Fibroblast of pulmonary artery (primary cell): ENCODE data around the gene TCAP.
"Not testable (repeated sequence)": the region's sequence is repeated elsewhere in the genome, so short reads cannot be mapped to it uniquely, and the experiment has no call there.

Experiments
- DNase-seq: peaks from one replicate; pipeline ENCODE4 v3.0.0-alpha.2; 2010; ENCODE audit warnings: low read depth
- H3K4me3 ChIP-seq: replicated peaks from 2 replicates; pipeline ENCODE4 v1.5.1; 2011; ENCODE audit warnings: low read depth, mild to moderate bottlenecking, control low read depth, low read length, moderate library complexity
- CTCF ChIP-seq: IDR thresholded peaks from 2 replicates; pipeline ENCODE4 v1.5.1; 2011; ENCODE audit warnings: mild to moderate bottlenecking, control low read depth, low read length, inconsistent platforms; ENCODE audit errors: missing control alignments

Gene TCAP

DNA sequence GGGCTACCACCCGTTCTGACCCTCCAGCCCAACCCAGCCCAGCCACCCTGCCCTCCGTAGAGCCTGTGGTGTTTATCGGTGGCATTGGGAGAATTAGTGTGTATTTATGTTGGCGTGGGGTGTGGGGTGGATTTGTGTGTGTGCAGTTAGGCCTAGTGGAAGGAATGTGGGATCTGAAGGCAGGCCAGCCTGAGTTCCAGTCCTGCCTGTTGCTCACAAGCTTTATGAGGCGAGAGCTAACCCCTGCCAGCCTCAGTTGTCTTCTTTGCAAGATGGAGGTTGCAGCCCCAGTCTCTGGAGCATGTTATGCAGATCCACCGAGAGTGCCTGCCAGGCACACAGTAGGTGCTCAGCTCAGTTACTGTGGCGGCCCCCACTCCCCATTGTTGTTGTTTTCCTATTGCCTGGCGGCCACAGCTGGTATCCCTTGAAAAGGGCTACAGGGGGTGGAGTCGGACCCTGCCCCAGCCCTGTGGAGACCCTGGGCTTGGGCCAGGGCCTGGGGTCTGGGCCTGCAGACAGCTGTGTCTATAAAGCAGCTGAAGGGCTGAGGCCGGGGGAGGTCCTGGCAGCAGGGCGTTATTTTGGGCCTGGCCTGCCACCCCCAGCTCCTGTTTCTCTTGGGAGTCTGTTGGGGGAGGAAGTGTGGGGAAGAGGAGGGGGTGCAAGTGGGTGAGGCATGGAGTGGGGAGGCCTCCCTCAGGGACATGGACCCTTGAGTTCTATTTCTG is 39.8 kb downstream of the TCAP start:
- peak; percentile 24 for DNase-seq
- no peak overlapping the region for H3K4me3 ChIP-seq
- TF ChIP-seq CTCF: peak; percentile 21

- DNase-seq: no peak
- H3K4me3 ChIP-seq: no peak overlapping the region
- TF ChIP-seq CTCF: no peak
Measured at GRCh38 chr17:39705786-39706348, 40.7 kb downstream of the TCAP start.

GRCh38 chr17:39706383-39706782 is 41.2 kb downstream of the TCAP start:
- TF ChIP-seq CTCF: no peak
- DNase-seq: no peak
- H3K4me3 ChIP-seq: no peak overlapping the region

DNA sequence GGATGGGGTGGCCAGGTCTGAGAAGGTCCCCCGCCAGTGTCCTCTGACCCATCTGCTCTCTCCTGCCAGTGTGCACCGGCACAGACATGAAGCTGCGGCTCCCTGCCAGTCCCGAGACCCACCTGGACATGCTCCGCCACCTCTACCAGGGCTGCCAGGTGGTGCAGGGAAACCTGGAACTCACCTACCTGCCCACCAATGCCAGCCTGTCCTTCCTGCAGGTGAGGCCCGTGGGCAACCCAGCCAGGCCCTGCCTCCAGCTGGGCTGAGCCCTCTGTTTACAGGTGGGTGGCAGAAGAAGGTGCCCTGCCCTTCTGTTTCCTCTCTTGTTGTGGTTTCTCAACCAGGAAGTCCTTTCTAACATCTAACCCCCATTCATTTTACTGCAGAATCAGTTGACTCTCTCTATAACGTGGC is 41.8 kb downstream of the TCAP start:
- TF ChIP-seq CTCF: no peak
- DNase-seq: no peak
- no peak overlapping the region for H3K4me3 ChIP-seq

DNA sequence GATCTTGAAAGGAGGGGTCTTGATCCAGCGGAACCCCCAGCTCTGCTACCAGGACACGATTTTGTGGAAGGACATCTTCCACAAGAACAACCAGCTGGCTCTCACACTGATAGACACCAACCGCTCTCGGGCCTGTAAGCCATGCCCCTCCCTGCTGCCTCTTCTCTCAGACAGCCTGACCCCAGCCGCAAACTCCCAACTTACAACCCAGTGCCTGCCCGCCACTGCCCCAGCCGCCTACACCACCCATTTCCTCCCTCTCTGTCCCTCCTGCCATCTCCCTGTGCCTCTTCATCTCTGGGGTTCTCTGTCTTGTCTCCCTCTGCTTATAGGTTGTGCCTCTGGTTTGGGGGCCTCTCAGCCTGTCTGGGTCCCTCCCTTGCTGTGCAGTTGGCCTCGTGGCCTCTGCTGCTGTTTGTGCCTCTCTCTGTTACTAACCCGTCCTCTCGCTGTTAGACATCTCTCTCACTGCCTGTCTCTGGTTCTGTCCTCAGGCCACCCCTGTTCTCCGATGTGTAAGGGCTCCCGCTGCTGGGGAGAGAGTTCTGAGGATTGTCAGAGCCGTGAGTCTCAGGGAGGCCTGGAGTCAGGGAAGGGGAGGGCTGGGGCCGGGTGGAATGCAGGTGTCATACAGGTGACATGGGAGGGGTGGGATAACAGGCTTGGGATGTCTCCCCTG is 44.3 kb downstream of the TCAP start:
- no peak for DNase-seq
- no peak for TF ChIP-seq CTCF
- no peak overlapping the region for H3K4me3 ChIP-seq

GRCh38 chr17:39709998-39710964 is 45.1 kb downstream of the TCAP start:
- H3K4me3 ChIP-seq: no peak overlapping the region
- no peak for DNase-seq
- no peak for TF ChIP-seq CTCF

DNA sequence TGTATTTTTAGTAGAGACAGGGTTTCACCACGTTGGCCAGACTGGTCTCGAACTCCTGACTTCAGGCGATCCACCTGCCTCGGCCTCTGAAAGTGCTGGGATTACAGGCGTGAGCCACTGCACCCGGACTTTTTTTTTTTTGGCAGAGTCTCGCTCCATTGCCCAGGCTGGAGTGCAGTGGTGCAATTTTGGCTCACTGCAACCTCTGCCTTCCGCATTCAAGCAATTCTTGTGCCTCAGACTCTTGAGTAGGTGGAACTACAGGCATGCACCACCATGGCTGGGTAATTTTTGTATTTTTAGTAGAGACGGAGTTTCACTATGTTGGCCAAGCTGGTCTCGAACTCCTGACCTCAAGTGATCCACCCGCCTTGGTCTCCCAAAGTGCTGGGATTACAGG is 45.9 kb downstream of the TCAP start:
- not testable (repeated sequence) for DNase-seq, H3K4me3 ChIP-seq
